Muscle layer of duodenum (tissue), 2 donors: ENCODE results near the gene KIAA0513.

Experiments
- H3K27ac ChIP-seq: one replicate; pipeline ENCODE4 v1.7.0; 2013; ENCODE audit warnings: mild to moderate bottlenecking, low read length
- H3K27me3 ChIP-seq: one replicate; pipeline ENCODE4 v1.7.0; 2013; ENCODE audit warnings: low read depth, mild to moderate bottlenecking, control low read depth, low read length
- H3K36me3 ChIP-seq, 2 donors: one replicate each; pipeline ENCODE4 v1.7.0; 2013; ENCODE audit warnings: low read length in 2 of 2, control low read depth in 1 of 2, mild to moderate bottlenecking in 1 of 2; ENCODE audit not compliant: insufficient read depth in 2 of 2, control insufficient read depth in 1 of 2
- H3K4me1 ChIP-seq, 2 donors: one replicate each; pipeline ENCODE4 v1.7.0; 2013; ENCODE audit warnings: low read length in 2 of 2, mild to moderate bottlenecking in 2 of 2, control low read depth in 1 of 2, moderate library complexity in 1 of 2; ENCODE audit not compliant: insufficient read depth in 2 of 2, control insufficient read depth in 1 of 2
- H3K4me3 ChIP-seq, 2 donors: one replicate each; pipeline ENCODE4 v1.7.0; 2013; ENCODE audit warnings: low read length in 2 of 2, low read depth in 1 of 2, mild to moderate bottlenecking in 1 of 2
- H3K9me3 ChIP-seq, 2 donors: one replicate each; pipeline ENCODE4 v1.7.0; 2013; ENCODE audit warnings: low read length in 2 of 2, control low read depth in 1 of 2, mild to moderate bottlenecking in 1 of 2; ENCODE audit not compliant: control insufficient read depth in 1 of 2
- donor health status: healthy.

Gene KIAA0513

DNA sequence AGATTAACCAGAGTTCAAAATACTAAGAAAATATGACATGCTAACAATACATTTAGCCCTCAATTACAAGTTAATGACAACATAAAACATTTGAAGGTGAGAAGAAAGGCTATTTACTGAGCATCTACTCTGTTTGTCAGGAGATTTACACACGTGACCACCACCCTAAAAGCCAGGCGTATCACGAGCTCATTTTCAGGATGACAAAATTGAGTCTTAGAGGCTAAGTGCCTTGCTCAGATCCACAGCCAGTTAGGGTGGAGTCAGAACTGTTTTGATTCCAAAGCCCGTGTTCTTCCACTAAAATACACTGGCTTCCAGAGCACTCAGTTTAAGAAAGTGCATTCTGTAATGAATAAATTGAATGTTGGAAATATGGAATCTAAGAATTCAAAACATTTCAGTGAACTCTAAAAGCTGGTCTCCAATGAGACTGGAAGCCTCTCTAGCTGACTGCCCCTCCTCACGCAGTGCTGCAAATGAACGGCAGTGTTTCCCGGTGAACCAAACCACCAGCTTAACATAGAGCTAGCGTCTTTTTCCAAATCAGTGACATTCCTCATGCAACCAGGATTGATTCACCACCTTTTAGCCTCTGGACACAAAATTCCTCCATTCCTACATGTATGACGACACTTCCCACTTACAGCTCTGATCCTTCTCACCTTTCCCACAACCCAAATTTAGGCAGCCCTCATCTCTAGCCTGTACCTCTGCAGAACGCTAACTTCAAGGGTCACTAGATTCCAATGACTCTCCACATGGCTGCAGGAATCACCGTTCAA, 22.1 kb upstream of the KIAA0513 start:
- H3K27me3 ChIP-seq, result no peaks in the 10 kb centered on the region
- peak overlapping the region; percentile 85 for H3K27ac ChIP-seq
- H3K4me3 ChIP-seq, result peak overlapping the region in 1 of 2 donors; percentile 32
- H3K36me3 ChIP-seq, result peaks cover 0 to 5% of the 10 kb centered on the region in 2 donors
- H3K4me1 ChIP-seq, result peaks cover 45 to 65% of the 10 kb centered on the region in 2 donors
- H3K9me3 ChIP-seq, result no peaks in the 10 kb centered on the region

- H3K4me3 ChIP-seq, result no peak overlapping the region
- peaks cover 0 to 5% of the 10 kb centered on the region in 2 donors for H3K36me3 ChIP-seq
- no peaks in the 10 kb centered on the region for H3K27me3 ChIP-seq
- H3K4me1 ChIP-seq, result peaks cover 43 to 63% of the 10 kb centered on the region in 2 donors
- H3K9me3 ChIP-seq, result no peaks in the 10 kb centered on the region
- H3K27ac ChIP-seq, result no peak overlapping the region
Measured at GRCh38 chr16:85006639-85007038, 21.0 kb upstream of the KIAA0513 start.

DNA sequence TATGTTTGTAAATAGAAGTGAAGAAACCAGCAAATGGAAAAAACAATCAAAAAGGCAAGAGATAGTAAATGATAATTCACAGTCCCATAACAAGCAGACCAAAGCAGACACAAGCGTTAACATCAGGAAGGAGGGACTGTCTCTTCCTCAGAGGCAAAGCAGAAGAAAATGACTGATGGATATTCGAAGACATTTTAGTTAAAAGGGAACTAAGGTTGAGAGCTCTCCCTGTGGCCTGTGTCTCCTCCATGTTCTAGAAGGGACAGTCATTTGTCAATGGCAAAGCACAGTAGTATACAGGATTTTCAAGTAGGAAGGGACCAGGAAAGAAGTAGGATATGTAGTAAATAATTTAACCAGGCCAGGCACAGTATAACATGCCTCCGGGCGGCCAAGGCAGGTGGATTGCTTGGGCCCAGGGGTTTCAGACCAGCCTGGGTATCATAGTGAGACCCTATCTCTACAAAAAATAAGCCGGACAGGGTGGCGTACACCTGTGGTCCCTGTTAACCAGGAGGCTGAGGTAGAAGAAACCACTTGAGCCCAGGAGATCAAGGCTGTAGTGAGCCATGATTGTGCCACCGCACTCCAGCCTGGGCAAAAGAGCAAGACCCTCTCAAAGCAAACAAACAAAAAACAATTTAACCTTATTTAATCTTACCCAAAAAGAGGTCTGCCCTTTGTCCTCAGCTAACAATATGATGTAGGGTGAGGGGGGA, 19.9 kb upstream of the KIAA0513 start:
- Histone ChIP-seq H3K36me3 (peaks cover 0 to 5% of the 10 kb centered on the region in 2 donors), H3K9me3 (no peaks in the 10 kb centered on the region), H3K27ac (no peak overlapping the region), H3K4me3 (no peak overlapping the region), H3K4me1 (peaks cover 33 to 53% of the 10 kb centered on the region in 2 donors), H3K27me3 (no peaks in the 10 kb centered on the region)

DNA sequence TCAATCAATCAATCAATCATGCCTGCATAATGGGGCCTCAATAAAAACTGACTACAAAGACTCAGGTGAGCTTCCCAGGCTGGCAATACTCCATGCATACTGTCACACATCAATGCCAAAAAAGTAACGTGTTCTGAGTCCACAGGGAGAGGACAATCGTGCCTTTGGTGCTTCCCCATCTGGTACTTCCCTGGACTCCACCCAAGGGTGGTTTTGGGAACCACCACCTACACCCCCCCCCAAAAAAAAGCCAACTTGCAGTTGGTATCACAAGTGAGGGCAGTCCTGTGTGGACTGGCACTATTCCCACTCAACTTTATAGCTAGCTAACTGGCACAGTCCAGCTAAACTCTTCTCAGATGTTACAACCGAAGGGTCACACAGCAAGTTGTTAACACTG, 19.3 kb upstream of the KIAA0513 start:
- Histone ChIP-seq H3K27me3 (no peaks in the 10 kb centered on the region), H3K9me3 (no peaks in the 10 kb centered on the region), H3K27ac (no peak overlapping the region), H3K4me1 (peaks cover 27 to 47% of the 10 kb centered on the region in 2 donors), H3K4me3 (no peak overlapping the region), H3K36me3 (peaks cover 0 to 5% of the 10 kb centered on the region in 2 donors)

DNA sequence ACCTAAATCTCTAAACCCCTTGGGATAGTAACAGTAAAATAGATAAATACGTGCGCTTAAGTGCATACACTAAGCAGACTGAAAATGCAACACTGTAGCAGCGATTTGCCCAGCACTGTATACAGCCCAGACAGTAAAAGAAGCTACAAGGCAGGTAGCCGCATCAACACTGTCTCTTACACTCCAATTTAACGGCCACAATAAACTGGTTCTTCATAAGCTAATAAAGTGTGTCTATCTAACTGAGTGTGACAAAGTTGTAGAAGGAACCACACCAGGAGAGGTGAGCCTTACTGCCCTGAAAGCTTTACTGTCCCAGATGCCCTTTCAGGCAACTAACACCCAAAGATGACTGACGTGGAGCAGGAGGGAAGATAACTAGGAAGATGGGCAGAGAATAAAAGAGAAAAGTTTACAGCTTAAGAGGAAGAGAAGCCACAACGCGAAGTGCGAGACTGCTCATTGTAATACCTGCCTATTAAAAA, 17.1 kb upstream of the KIAA0513 start:
- H3K27ac ChIP-seq, result peak overlapping the region; percentile 70
- no peaks in the 10 kb centered on the region for H3K36me3 ChIP-seq
- H3K27me3 ChIP-seq, result no peaks in the 10 kb centered on the region
- peak overlapping the region; percentile 85 to 88 for H3K4me3 ChIP-seq
- peaks cover 11 to 25% of the 10 kb centered on the region in 2 donors for H3K4me1 ChIP-seq
- no peaks in the 10 kb centered on the region for H3K9me3 ChIP-seq

- Histone ChIP-seq H3K36me3 (no peaks in the 10 kb centered on the region), H3K27me3 (no peaks in the 10 kb centered on the region), H3K4me1 (peaks cover 8 to 20% of the 10 kb centered on the region in 2 donors), H3K9me3 (no peaks in the 10 kb centered on the region), H3K27ac (peak within 1 kb of the TSS; percentile 98), H3K4me3 (peak within 1 kb of the TSS; percentile 87 to 88)
Measured at GRCh38 chr16:85010931-85011845, 16.4 kb upstream of the KIAA0513 start, which contains the start of gene ZDHHC7. Gene ZDHHC7, minus strand, starts transcription at chr16:85011535. Its CDS starts 20,917 bp downstream, at chr16:84990618.

DNA sequence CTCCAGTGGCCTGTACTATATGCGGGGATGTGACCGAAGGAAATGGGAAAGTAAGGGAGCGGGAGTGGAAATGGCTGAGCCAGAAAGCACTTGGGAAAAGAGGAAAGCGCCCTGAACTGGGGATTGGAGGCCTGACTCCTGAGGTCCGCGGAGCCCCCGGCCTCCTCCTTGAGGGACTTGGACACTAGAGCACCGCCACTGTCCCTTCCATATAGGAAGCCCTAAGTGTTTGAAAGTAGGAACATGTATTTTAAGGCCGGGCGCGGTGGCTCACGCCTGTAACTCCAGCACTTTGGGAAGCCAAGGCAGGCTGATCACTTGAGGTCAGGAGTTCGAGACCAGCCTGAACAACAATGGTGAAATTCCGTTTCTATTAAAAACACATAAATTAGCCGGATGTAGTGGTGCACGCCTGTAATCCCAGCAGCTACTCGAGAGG, 15.7 kb upstream of the KIAA0513 start:
- Histone ChIP-seq H3K4me1 (peaks cover 8 to 20% of the 10 kb centered on the region in 2 donors), H3K36me3 (no peaks in the 10 kb centered on the region), H3K27ac (peak overlapping the region; percentile 98), H3K4me3 (peak overlapping the region; percentile 87 to 88), H3K27me3 (no peaks in the 10 kb centered on the region), H3K9me3 (no peaks in the 10 kb centered on the region)

GRCh38 chr16:85014311-85014710, 13.3 kb upstream of the KIAA0513 start:
- Histone ChIP-seq H3K4me1 (peaks cover 4 to 12% of the 10 kb centered on the region in 2 donors), H3K27me3 (no peaks in the 10 kb centered on the region), H3K27ac (no peak overlapping the region), H3K4me3 (no peak overlapping the region), H3K36me3 (no peaks in the 10 kb centered on the region), H3K9me3 (no peaks in the 10 kb centered on the region)

DNA sequence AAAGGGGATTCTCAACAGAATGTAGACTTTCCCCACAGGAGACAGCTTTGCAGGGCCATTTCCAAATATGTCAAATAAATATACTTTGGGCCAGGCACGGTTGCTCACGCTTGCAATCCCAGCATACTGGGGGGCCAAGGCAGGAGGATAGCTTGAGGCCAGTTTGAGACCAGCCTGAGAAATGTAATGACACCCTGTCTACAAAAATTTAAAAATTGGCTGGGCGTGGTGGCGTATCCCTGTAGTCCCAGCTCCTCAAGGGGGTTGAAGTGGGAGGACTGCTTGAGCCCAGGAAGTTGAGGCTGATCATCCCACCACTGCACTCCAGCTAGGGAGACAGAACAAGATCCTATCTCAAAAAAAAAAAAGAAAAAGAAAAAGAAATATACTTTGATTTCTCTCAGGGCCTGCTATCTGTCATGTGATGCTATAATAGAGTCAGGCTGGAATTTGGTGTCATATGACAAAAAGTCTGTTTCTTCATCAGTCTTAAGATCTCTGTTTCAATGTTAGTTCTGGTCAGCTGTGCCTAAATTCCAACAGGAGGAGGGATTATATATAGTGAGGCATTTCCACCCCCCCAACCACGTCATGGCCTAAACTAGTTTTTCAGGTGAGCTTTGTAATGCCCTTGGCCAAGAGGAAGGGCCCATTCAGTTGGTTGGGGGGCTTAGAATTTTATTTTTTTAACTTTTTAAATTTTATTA, 12.0 kb upstream of the KIAA0513 start:
- H3K4me1 ChIP-seq, result peaks cover 0 to 10% of the 10 kb centered on the region in 2 donors
- H3K27me3 ChIP-seq, result no peaks in the 10 kb centered on the region
- H3K9me3 ChIP-seq, result no peaks in the 10 kb centered on the region
- no peak overlapping the region for H3K4me3 ChIP-seq
- H3K27ac ChIP-seq, result no peak overlapping the region
- no peaks in the 10 kb centered on the region for H3K36me3 ChIP-seq

GRCh38 chr16:85017151-85017550, 10.4 kb upstream of the KIAA0513 start:
- Histone ChIP-seq H3K27ac (no peak overlapping the region), H3K4me3 (no peak overlapping the region), H3K9me3 (no peaks in the 10 kb centered on the region), H3K27me3 (no peaks in the 10 kb centered on the region), H3K36me3 (no peaks in the 10 kb centered on the region), H3K4me1 (peaks cover 0 to 6% of the 10 kb centered on the region in 2 donors)
